SK-N-SH (cell line): ENCODE data around the gene NCKAP5. TPM values are rescaled to one million over a fixed set of nuclear protein-coding genes. Genes with fewer than 3 reads are reported as not detected.

Source experiments
- CTCF ChIA-PET: fragments of 300-600, 350-600 bp; formaldehyde crosslinking; extraction: SDS; loops from one replicate; lab custom pipeline; 2021; lab: Yijun Ruan, JAX
- POLR2A ChIA-PET: fragments of 350-600 bp; sonication (Branson Sonifier 250); formaldehyde crosslinking; extraction: SDS; loops from one replicate; lab custom pipeline; 2020; ENCODE audit warnings: antibody characterized with exemption, inconsistent platforms; lab: Yijun Ruan, JAX
- DNase-seq: peaks from one replicate; pipeline ENCODE4 v3.0.0; 2012
- H2AFZ ChIP-seq: fragments of 200-600 bp; sonication (generic); 2 replicates; pipeline ENCODE4 v1.8.1; 2016; ENCODE audit warnings: antibody characterized with exemption, mild to moderate bottlenecking, low read depth
- H3F3A ChIP-seq: fragments of 200-600 bp; sonication (generic); replicated peaks from 2 replicates; pipeline ENCODE3; 2016; ENCODE audit warnings: antibody characterized with exemption, mild to moderate bottlenecking; ENCODE audit not compliant: insufficient read depth
- H3K27ac ChIP-seq, 2 experiments: fragments of 200-500 bp in 1 of 2; fragments of 200-600 bp in 1 of 2; sonication (Bioruptor generic) in 1 of 2; sonication (generic), shearing (Covaris generic) in 1 of 2; 2 replicates each; pipeline versions ENCODE4 v1.5.1 to v1.6.1; 2014 to 2016; ENCODE audit warnings: low read depth in 2 of 2, inconsistent platforms in 1 of 2, low read length in 1 of 2, mild to moderate bottlenecking in 1 of 2, mixed read lengths in 1 of 2
- H3K27me3 ChIP-seq: fragments of 200-600 bp; sonication (generic), shearing (Covaris generic); 2 replicates; pipeline ENCODE4 v1.6.1; 2016; ENCODE audit warnings: mixed run types; ENCODE audit not compliant: insufficient read depth
- H3K36me3 ChIP-seq, 2 experiments: fragments of 200-500 bp in 1 of 2; fragments of 200-600 bp in 1 of 2; sonication (Bioruptor generic) in 1 of 2; sonication (generic) in 1 of 2; replicated peaks in 1 of 2; 2 replicates each; pipeline versions ENCODE3 to v1.5.1; 2014 to 2016; ENCODE audit warnings: low read length in 1 of 2, mild to moderate bottlenecking in 1 of 2; ENCODE audit not compliant: insufficient read depth in 2 of 2, control insufficient read depth in 1 of 2
- H3K4me1 ChIP-seq, 2 experiments: fragments of 200-500 bp in 1 of 2; fragments of 200-600 bp in 1 of 2; sonication (Bioruptor generic) in 1 of 2; sonication (generic), shearing (Covaris generic) in 1 of 2; 2 replicates each; pipeline versions ENCODE4 v1.5.1 to v1.6.1; 2014 to 2016; ENCODE audit warnings: low read depth in 1 of 2, low read length in 1 of 2, mixed run types in 1 of 2; ENCODE audit not compliant: insufficient read depth in 2 of 2, control insufficient read depth in 1 of 2
- H3K4me2 ChIP-seq: fragments of 200-600 bp; sonication (generic), shearing (Covaris generic); 2 replicates; pipeline ENCODE4 v1.6.1; 2017; ENCODE audit warnings: mixed run types
- H3K4me3 ChIP-seq, 2 experiments: fragments of 200-500 bp in 1 of 2; fragments of 200-600 bp in 1 of 2; sonication (Bioruptor generic) in 1 of 2; sonication (generic), shearing (Covaris generic) in 1 of 2; 2 replicates each; pipeline versions ENCODE4 v1.5.1 to v1.8.1; 2014 to 2016; ENCODE audit warnings: low read depth in 2 of 2, inconsistent platforms in 1 of 2, low read length in 1 of 2, mild to moderate bottlenecking in 1 of 2, mixed read lengths in 1 of 2, moderate library complexity in 1 of 2
- H3K79me2 ChIP-seq: fragments of 200-600 bp; sonication (generic); 2 replicates; pipeline ENCODE4 v1.8.1; 2017; ENCODE audit warnings: mild to moderate bottlenecking; ENCODE audit not compliant: insufficient read depth
- H3K9ac ChIP-seq: fragments of 200-600 bp; sonication (generic); 2 replicates; pipeline ENCODE4 v1.6.1; 2017; ENCODE audit warnings: mixed run types
- H3K9me2 ChIP-seq: fragments of 200-600 bp; sonication (generic); 2 replicates; pipeline ENCODE4 v1.6.1; 2017; ENCODE audit warnings: mixed run types
- H3K9me3 ChIP-seq: fragments of 200-600 bp; sonication (generic); 2 replicates; pipeline ENCODE4 v1.6.1; 2017; ENCODE audit warnings: mixed run types, mild to moderate bottlenecking, moderate library complexity
- H4K20me1 ChIP-seq: fragments of 200-600 bp; sonication (generic); 2 replicates; pipeline ENCODE4 v1.6.1; 2017; ENCODE audit warnings: mild to moderate bottlenecking, mixed run types; ENCODE audit not compliant: insufficient read depth
- EZH2phosphoT487 ChIP-seq: fragments of 200-600 bp; sonication (generic); IDR thresholded peaks from 2 replicates; pipeline ENCODE4 v1.6.1; 2017; ENCODE audit warnings: low read depth, mixed run types, mild to moderate bottlenecking, antibody characterized with exemption, moderate library complexity, borderline replicate concordance
- FOSL2 ChIP-seq: IDR thresholded peaks from 2 replicates; pipeline ENCODE4 v1.4.0; 2012; ENCODE audit warnings: low read depth, mild to moderate bottlenecking, moderate library complexity, borderline replicate concordance
- FOXJ3 ChIP-seq: sonication (generic); formaldehyde crosslinking; IDR thresholded peaks from 2 replicates; pipeline ENCODE4 v1.5.1; 2020; ENCODE audit warnings: mild to moderate bottlenecking, missing genetic modification reagents
- FOXM1 ChIP-seq: IDR thresholded peaks from 2 replicates; pipeline ENCODE4 v1.4.0; 2012; ENCODE audit warnings: low read depth, mild to moderate bottlenecking
- GABPA ChIP-seq: IDR thresholded peaks from 2 replicates; pipeline ENCODE4 v1.4.0; 2012; ENCODE audit warnings: low read depth, mild to moderate bottlenecking
- GATA2 ChIP-seq: sonication (generic); formaldehyde crosslinking; IDR thresholded peaks from 2 replicates; pipeline ENCODE4 v1.5.0; 2020; ENCODE audit warnings: mild to moderate bottlenecking, missing genetic modification reagents
- MEF2A ChIP-seq: IDR thresholded peaks from 2 replicates; pipeline ENCODE4 v1.4.0; 2012; ENCODE audit warnings: low read depth, borderline replicate concordance
- MXI1 ChIP-seq: IDR thresholded peaks from 2 replicates; pipeline ENCODE4 v1.6.1; 2012; ENCODE audit warnings: mild to moderate bottlenecking, low read depth, low read length, improper control_type of control experiment
- NFIC ChIP-seq: IDR thresholded peaks from 2 replicates; pipeline ENCODE4 v1.4.0; 2012; ENCODE audit warnings: borderline replicate concordance
- RAD21 ChIP-seq: IDR thresholded peaks from 2 replicates; pipeline ENCODE4 v1.6.1; 2012; ENCODE audit warnings: mild to moderate bottlenecking, low read length
- RCOR1 ChIP-seq: fragments of 150-350 bp; IDR thresholded peaks from 2 replicates; pipeline ENCODE4 v1.6.1; 2017; ENCODE audit warnings: antibody characterized with exemption, low read length
- RXRA ChIP-seq: IDR thresholded peaks from 2 replicates; pipeline ENCODE4 v1.4.0; 2012; ENCODE audit warnings: low read depth, mild to moderate bottlenecking, borderline replicate concordance
- SIN3A ChIP-seq: IDR thresholded peaks from 2 replicates; pipeline ENCODE4 v1.6.1; 2012; ENCODE audit warnings: low read depth, mild to moderate bottlenecking, low read length, moderate library complexity, borderline replicate concordance
- SMC3 ChIP-seq: IDR thresholded peaks from 2 replicates; pipeline ENCODE4 v1.6.1; 2012; ENCODE audit warnings: low read depth, low read length, improper control_type of control experiment
- TCF12 ChIP-seq: IDR thresholded peaks from 2 replicates; pipeline ENCODE4 v1.4.0; 2012
- WGBS: methylation state at CpG from one replicate; pipeline ENCODE4 v1.1.6; 2017; ENCODE audit warnings: low lambda C conversion rate; 5-methylcytosine and 5-hydroxymethylcytosine counted together
- polyA plus RNA-seq, 3 experiments: library from polyadenylated mRNA; depleted of rRNA; stranded (reverse); fragments of >200 nt; gene quantifications; 2 replicates each; pipeline ENCODE4 v1.2.3, GENCODE V29; 2012
- TF ChIP-seq, protein P1 (sequence below): fragments of 150-350 bp; IDR thresholded peaks from 2 replicates; pipeline ENCODE4 v1.6.1; 2017; ENCODE audit warnings: antibody characterized with exemption, low read length, low read depth, borderline replicate concordance
- TF ChIP-seq, protein P2 (sequence below): IDR thresholded peaks from 2 replicates; pipeline ENCODE4 v1.4.0; 2012; ENCODE audit warnings: low read depth
- TF ChIP-seq, protein P3 (sequence below): IDR thresholded peaks from 2 replicates; pipeline ENCODE4 v1.4.0; 2012; ENCODE audit warnings: low read depth, borderline replicate concordance
- TF ChIP-seq, protein P4 (sequence below): IDR thresholded peaks from 2 replicates; pipeline ENCODE4; 2012
- TF ChIP-seq, protein P5 (sequence below): IDR thresholded peaks from 2 replicates; pipeline ENCODE4 v1.4.0; 2012; ENCODE audit warnings: low read depth, borderline replicate concordance

Gene NCKAP5
- polyA plus RNA-seq, 1 of the 3 experiments (the other 2 are of a cell fraction), result 0.02 TPM

DNA sequence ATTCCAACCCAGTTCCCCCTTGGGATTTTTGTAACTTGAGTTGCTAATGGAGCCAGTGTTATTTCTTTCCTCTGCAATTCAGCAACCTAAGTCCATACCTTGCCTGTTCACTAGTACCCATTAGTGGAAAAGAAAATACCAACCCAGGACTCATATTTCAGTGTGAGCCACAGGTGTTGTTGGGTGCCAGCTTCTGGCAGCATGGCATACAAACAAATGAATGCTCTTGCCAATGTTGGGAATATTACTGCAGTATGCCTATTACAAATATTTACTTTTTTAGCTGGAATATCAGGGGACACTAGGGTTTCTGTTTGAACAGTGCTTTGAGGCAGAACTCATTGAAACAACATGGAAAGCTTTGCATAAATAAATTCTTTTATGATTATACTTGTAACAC is 130.2 kb downstream of the NCKAP5 start:
- peaks cover 6 to 28% of the 10 kb centered on the region in 2 experiments; a peak in 3 of 4 replicates for H3K4me1 ChIP-seq
- H3K79me2 ChIP-seq, result no peaks in the 10 kb centered on the region
- H3K9me3 ChIP-seq, result no peaks in the 10 kb centered on the region
- peaks cover 11% of the 10 kb centered on the region for H3F3A ChIP-seq
- H3K27me3 ChIP-seq, result no peaks in the 10 kb centered on the region
- no peaks in the 10 kb centered on the region for H3K9me2 ChIP-seq
- H3K4me2 ChIP-seq, result no peak overlapping the region
- DNase-seq, result no peak
- H3K27ac ChIP-seq, result no peak overlapping the region
- no peak overlapping the region for H3K4me3 ChIP-seq
- H3K9ac ChIP-seq, result no peak overlapping the region
- CTCF ChIA-PET, result no interaction called here
- H3K36me3 ChIP-seq, result no peaks in the 10 kb centered on the region
- no peaks in the 10 kb centered on the region for H4K20me1 ChIP-seq
- TF ChIP-seq GATA2 (CRISPR knock-in tag) (no peak), GABPA (no peak), SMC3 (no peak), NFIC (no peak), RCOR1 (no peak), EZH2phosphoT487 (no peak), TCF12 (no peak), SIN3A (no peak), FOXM1 (no peak)
- TF ChIP-seq, protein P1, sequence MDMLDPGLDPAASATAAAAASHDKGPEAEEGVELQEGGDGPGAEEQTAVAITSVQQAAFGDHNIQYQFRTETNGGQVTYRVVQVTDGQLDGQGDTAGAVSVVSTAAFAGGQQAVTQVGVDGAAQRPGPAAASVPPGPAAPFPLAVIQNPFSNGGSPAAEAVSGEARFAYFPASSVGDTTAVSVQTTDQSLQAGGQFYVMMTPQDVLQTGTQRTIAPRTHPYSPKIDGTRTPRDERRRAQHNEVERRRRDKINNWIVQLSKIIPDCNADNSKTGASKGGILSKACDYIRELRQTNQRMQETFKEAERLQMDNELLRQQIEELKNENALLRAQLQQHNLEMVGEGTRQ, result no peak
- TF ChIP-seq, protein P2, sequence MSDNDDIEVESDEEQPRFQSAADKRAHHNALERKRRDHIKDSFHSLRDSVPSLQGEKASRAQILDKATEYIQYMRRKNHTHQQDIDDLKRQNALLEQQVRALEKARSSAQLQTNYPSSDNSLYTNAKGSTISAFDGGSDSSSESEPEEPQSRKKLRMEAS, result no peak
- TF ChIP-seq, protein P3, sequence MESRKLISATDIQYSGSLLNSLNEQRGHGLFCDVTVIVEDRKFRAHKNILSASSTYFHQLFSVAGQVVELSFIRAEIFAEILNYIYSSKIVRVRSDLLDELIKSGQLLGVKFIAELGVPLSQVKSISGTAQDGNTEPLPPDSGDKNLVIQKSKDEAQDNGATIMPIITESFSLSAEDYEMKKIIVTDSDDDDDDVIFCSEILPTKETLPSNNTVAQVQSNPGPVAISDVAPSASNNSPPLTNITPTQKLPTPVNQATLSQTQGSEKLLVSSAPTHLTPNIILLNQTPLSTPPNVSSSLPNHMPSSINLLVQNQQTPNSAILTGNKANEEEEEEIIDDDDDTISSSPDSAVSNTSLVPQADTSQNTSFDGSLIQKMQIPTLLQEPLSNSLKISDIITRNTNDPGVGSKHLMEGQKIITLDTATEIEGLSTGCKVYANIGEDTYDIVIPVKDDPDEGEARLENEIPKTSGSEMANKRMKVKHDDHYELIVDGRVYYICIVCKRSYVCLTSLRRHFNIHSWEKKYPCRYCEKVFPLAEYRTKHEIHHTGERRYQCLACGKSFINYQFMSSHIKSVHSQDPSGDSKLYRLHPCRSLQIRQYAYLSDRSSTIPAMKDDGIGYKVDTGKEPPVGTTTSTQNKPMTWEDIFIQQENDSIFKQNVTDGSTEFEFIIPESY, result no peak
- POLR2A ChIA-PET, result no interaction called here
- H2AFZ ChIP-seq, result no peak overlapping the region

DNA sequence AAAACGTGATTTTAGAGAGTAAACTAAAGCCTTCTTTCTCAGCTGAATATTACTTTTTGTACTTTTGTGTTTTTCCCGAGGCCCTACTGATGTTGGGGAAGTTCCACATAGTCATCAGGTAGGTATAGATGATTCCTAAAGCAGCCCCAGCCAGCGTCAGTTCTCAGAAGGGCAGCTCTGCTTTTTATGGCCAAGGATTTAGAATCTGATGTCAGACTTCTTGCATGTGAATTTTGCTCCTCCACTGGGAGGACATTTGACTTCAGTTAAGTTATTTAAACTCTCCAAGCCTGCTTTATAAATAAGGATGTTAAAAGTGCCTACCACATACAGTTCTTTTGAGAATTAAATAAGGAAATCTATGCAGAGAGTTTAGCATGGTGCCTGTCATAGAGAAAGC is 130.8 kb downstream of the NCKAP5 start:
- Histone ChIP-seq H3K79me2 (no peaks in the 10 kb centered on the region), H3K9me3 (no peaks in the 10 kb centered on the region), H3K4me2 (no peak overlapping the region), H3K27me3 (no peaks in the 10 kb centered on the region), H3K9ac (no peak overlapping the region), H3F3A (peaks cover 11% of the 10 kb centered on the region), H3K36me3 (no peaks in the 10 kb centered on the region), H4K20me1 (no peaks in the 10 kb centered on the region), H3K9me2 (no peaks in the 10 kb centered on the region), H3K4me3 (no peak overlapping the region), H3K4me1 (peaks cover 4 to 29% of the 10 kb centered on the region in 2 experiments; a peak in 3 of 4 replicates), H3K27ac (no peak overlapping the region), H2AFZ (no peak overlapping the region)
- 41% methylated on average over 3 of the region's 3 CpGs for WGBS
- CTCF ChIA-PET, result no interaction called here
- DNase-seq, result no peak
- POLR2A ChIA-PET, result no interaction called here
- TF ChIP-seq MXI1 (no peak), FOSL2 (no peak), SMC3 (no peak), GABPA (no peak), RXRA (no peak), RCOR1 (no peak), FOXJ3 (CRISPR knock-in tag) (no peak), SIN3A (no peak), RAD21 (no peak), GATA2 (CRISPR knock-in tag) (no peak), MEF2A (no peak)
- TF ChIP-seq, protein P4, sequence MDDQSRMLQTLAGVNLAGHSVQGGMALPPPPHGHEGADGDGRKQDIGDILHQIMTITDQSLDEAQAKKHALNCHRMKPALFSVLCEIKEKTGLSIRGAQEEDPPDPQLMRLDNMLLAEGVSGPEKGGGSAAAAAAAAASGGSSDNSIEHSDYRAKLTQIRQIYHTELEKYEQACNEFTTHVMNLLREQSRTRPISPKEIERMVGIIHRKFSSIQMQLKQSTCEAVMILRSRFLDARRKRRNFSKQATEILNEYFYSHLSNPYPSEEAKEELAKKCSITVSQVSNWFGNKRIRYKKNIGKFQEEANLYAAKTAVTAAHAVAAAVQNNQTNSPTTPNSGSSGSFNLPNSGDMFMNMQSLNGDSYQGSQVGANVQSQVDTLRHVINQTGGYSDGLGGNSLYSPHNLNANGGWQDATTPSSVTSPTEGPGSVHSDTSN, result no peak
- TF ChIP-seq, protein P3, result no peak
- TF ChIP-seq, protein P5, sequence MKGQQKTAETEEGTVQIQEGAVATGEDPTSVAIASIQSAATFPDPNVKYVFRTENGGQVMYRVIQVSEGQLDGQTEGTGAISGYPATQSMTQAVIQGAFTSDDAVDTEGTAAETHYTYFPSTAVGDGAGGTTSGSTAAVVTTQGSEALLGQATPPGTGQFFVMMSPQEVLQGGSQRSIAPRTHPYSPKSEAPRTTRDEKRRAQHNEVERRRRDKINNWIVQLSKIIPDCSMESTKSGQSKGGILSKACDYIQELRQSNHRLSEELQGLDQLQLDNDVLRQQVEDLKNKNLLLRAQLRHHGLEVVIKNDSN, result no peak
- TF ChIP-seq, protein P1, result no peak
